ENCODE data around the gene TRPC6. TPM values are rescaled to one million over a fixed set of nuclear protein-coding genes. Genes with fewer than 3 reads are reported as not detected.

The TRPC6 gene
- total RNA-seq, 2 donors from 2014 or later, result 1.1 to 4.1 TPM

DNA sequence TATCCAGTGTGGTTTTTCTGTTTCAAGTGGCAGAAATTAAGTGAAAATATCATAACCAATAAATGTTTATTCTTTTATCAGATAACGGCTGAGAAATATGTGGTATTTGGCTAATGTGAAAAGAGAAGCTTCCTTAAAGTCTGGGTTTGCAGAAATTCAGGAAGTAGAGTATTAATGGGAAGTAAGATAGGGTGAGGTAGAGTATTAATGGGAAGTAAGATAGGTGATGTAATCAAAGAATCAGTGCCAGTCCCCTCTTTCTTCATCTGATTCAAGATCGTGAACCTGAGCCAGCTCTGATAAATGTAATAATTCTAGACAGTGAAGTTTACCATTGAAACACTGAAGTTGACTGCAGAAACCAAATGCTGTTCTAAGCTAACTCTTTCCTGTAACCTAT lies 30.9 kb downstream of the TRPC6 start:
- WGBS, result 46% methylated on average over 2 of the region's 2 CpGs
- Histone ChIP-seq H3K27ac (no peak overlapping the region), H3K36me3 (no peaks in the 10 kb centered on the region), H3K9me3 (no peaks in the 10 kb centered on the region), H3K4me1 (replicated peaks) (no peaks in the 10 kb centered on the region), H3K27me3 (replicated peaks; ENCODE audit: insufficient read depth) (no peaks in the 10 kb centered on the region), H3K4me3 (no peak overlapping the region)
- no peak for DNase-seq (ENCODE audit: low spot score)
- intact Hi-C loops (cut with DNase I), result no loop called here
- TF ChIP-seq POLR2A (IDR thresholded peaks at IDR 0.05), result no peak
- TF ChIP-seq, protein P1, sequence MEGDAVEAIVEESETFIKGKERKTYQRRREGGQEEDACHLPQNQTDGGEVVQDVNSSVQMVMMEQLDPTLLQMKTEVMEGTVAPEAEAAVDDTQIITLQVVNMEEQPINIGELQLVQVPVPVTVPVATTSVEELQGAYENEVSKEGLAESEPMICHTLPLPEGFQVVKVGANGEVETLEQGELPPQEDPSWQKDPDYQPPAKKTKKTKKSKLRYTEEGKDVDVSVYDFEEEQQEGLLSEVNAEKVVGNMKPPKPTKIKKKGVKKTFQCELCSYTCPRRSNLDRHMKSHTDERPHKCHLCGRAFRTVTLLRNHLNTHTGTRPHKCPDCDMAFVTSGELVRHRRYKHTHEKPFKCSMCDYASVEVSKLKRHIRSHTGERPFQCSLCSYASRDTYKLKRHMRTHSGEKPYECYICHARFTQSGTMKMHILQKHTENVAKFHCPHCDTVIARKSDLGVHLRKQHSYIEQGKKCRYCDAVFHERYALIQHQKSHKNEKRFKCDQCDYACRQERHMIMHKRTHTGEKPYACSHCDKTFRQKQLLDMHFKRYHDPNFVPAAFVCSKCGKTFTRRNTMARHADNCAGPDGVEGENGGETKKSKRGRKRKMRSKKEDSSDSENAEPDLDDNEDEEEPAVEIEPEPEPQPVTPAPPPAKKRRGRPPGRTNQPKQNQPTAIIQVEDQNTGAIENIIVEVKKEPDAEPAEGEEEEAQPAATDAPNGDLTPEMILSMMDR (IDR thresholded peaks at IDR 0.05), result no peak
- no peak for TF ChIP-seq POLR2AphosphoS5 (IDR thresholded peaks at IDR 0.05)

DNA sequence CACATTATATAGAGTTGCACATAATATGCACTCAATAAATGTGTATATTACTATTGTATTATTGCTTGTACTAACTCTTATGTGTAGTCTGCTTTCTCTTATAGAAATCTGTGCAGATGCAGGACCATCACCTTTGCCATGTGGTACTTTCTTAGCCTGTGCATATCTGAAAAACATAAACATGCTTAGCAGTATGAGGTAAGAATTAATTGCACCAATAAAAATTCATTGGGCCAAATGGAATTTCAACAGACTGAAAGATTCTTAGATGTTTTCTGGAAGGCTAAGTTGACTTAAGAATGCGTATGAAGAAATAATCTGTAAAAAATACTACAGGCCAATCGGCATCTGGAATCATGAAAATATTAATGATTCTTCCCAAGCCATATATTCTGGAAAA lies 55.3 kb downstream of the TRPC6 start:
- Histone ChIP-seq H3K27me3 (replicated peaks; ENCODE audit: insufficient read depth) (no peaks in the 10 kb centered on the region), H3K4me3 (no peak overlapping the region), H3K9me3 (no peaks in the 10 kb centered on the region), H3K36me3 (no peaks in the 10 kb centered on the region), H3K27ac (no peak overlapping the region), H3K4me1 (replicated peaks) (no peaks in the 10 kb centered on the region)
- WGBS, result 66% methylated on average over 2 of the region's 2 CpGs
- DNase-seq (ENCODE audit: low spot score), result no peak
- TF ChIP-seq, protein P1 (IDR thresholded peaks at IDR 0.05), result no peak
- TF ChIP-seq POLR2A (IDR thresholded peaks at IDR 0.05), result no peak
- intact Hi-C loops (cut with DNase I), result no loop called here

DNA sequence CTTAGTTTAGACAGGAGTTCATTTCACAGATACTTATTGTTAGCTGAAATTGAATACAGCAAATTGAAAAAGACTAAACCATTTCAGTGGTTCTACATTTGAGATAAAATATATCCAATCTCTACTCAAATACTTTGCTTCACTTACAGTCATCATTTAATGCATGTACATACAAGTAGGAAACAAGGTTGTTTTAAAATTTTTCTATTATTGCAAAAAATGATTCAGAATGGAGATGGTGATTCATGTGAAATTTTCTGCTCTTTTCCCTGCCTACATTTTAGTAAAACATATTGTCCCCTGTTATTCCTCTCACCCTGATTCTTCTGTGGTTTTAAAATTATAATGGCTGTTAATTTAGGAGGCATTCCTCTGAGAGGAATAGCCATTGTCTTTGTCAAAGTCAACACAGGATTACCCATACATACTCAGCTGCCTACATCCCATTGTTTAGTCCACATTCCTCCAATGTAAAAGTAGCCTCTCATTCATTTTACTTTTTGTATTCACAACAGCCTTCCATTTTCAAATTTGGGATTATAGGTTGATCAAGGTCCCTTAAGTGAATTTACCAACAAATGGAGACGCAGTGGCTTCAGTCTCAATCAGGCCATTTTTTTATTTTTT lies 60.1 kb downstream of the TRPC6 start:
- Histone ChIP-seq H3K27ac (no peak overlapping the region), H3K36me3 (no peaks in the 10 kb centered on the region), H3K4me3 (no peak overlapping the region), H3K27me3 (replicated peaks; ENCODE audit: insufficient read depth) (no peaks in the 10 kb centered on the region), H3K9me3 (no peaks in the 10 kb centered on the region), H3K4me1 (replicated peaks) (no peaks in the 10 kb centered on the region)
- intact Hi-C loops (cut with DNase I), result no loop called here
- 84% methylated on average over 1 of the region's 1 CpG for WGBS
- DNase-seq (ENCODE audit: low spot score), result no peak
- TF ChIP-seq, protein P1 (IDR thresholded peaks at IDR 0.05), result no peak
- no peak for TF ChIP-seq POLR2A (IDR thresholded peaks at IDR 0.05)

DNA sequence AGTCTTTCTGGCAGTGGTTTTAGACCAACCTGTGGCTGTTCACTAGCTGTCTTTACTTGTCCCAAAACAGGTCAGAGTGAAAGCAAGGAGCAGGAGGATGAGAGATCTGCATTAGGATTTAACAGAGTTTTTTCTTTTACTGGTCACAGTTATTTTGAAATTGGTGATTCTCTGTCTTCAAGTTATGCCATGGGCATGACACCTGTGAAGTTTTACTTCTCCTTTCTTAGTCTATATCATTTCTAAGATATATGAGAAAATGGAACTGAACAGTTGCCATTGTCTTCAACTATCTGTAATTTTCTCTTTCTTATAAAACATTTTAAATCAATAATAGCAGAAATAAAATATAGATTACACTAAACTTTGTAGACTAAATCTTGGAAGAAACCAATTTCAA lies 60.6 kb downstream of the TRPC6 start:
- TF ChIP-seq, protein P1 (IDR thresholded peaks at IDR 0.05), result no peak
- TF ChIP-seq POLR2A (IDR thresholded peaks at IDR 0.05) (no peak), POLR2AphosphoS5 (IDR thresholded peaks at IDR 0.05) (no peak)
- no peak for DNase-seq (ENCODE audit: low spot score)
- intact Hi-C loops (cut with DNase I), result no loop called here

DNA sequence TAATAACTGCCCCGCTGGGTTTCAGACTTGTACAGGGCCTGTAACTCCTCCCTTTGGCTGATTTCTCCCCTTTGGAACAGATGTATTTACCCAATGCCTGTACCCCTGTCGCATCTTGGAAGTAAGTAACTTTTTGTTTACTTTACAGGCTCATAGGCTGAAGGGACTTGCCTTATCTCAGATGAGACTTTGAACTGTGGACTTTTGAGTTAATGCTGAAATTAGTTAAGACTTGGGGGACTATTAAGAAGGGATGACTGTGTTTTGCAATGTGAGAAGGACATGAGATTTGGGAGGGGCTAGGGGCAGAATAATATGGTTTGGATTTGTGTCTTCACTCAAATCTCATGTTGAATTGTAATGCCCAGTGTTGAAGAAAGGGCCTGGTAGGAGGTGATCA lies 62.0 kb downstream of the TRPC6 start:
- 64% methylated on average over 2 of the region's 2 CpGs for WGBS
- H3K27ac ChIP-seq, result no peak overlapping the region
- no peaks in the 10 kb centered on the region for H3K4me1 ChIP-seq (replicated peaks)
- H3K36me3 ChIP-seq, result no peaks in the 10 kb centered on the region
- intact Hi-C loops (cut with DNase I), result no loop called here
- no peaks in the 10 kb centered on the region for H3K27me3 ChIP-seq (replicated peaks; ENCODE audit: insufficient read depth)
- DNase-seq (ENCODE audit: low spot score), result no peak
- H3K9me3 ChIP-seq, result no peaks in the 10 kb centered on the region
- TF ChIP-seq POLR2A (IDR thresholded peaks at IDR 0.05) (no peak), POLR2AphosphoS5 (IDR thresholded peaks at IDR 0.05) (no peak)
- TF ChIP-seq, protein P1 (IDR thresholded peaks at IDR 0.05), result no peak
- H3K4me3 ChIP-seq, result no peak overlapping the region

More for the DNA sequence above, 60.6 kb downstream of the TRPC6 start:
- H3K27me3 ChIP-seq (replicated peaks; ENCODE audit: insufficient read depth), result no peaks in the 10 kb centered on the region
- H3K4me3 ChIP-seq, result no peak overlapping the region
- no peaks in the 10 kb centered on the region for H3K36me3 ChIP-seq
- H3K27ac ChIP-seq, result no peak overlapping the region
- no peaks in the 10 kb centered on the region for H3K4me1 ChIP-seq (replicated peaks)
- H3K9me3 ChIP-seq, result no peaks in the 10 kb centered on the region

All from prostate gland (tissue), 2 donors.